CD14-positive monocyte (primary cell): ENCODE results near the gene CFAP74. TPM values are rescaled to one million over a fixed set of nuclear protein-coding genes. Genes with fewer than 3 reads are reported as not detected.

ENCODE experiments used
- DNase-seq, 3 donors: peaks; one replicate each; pipeline ENCODE4 v3.0.0-alpha.2; 2011 to 2022
- H2AFZ ChIP-seq: 2 replicates; pipeline ENCODE4 v1.6.0; 2012; ENCODE audit warnings: mild to moderate bottlenecking, low read depth, low read length, inconsistent platforms; ENCODE audit not compliant: insufficient read depth, poor library complexity, severe bottlenecking
- H3K27ac ChIP-seq, 2 donors: 1 replicate in 1 of 2; 2 replicates in 1 of 2; pipeline ENCODE4 v1.5.1; 2012 to 2013; ENCODE audit warnings: low read length in 2 of 2, control low read depth in 1 of 2, inconsistent platforms in 1 of 2, low read depth in 1 of 2, mild to moderate bottlenecking in 1 of 2
- H3K27me3 ChIP-seq, 2 donors: one replicate each; pipeline versions ENCODE4 v1.6.0 to v1.6.1; 2011 to 2013; ENCODE audit warnings: low read length in 2 of 2; ENCODE audit not compliant: control insufficient read depth in 2 of 2, insufficient read depth in 2 of 2
- H3K36me3 ChIP-seq, 2 donors: replicated peaks in 1 of 2; 1 replicate in 1 of 2; 2 replicates in 1 of 2; pipeline versions ENCODE4 v1.5.1 to v1.6.1; 2012 to 2013; ENCODE audit warnings: low read length in 2 of 2, control low read depth in 1 of 2, inconsistent platforms in 1 of 2, mild to moderate bottlenecking in 1 of 2; ENCODE audit not compliant: insufficient read depth in 2 of 2, control insufficient read depth in 1 of 2
- H3K4me1 ChIP-seq, 2 donors: 1 replicate in 1 of 2; 2 replicates in 1 of 2; pipeline versions ENCODE4 v1.5.1 to v1.6.1; 2012 to 2013; ENCODE audit warnings: low read length in 2 of 2, control low read depth in 1 of 2, inconsistent platforms in 1 of 2, mild to moderate bottlenecking in 1 of 2, moderate library complexity in 1 of 2; ENCODE audit not compliant: insufficient read depth in 2 of 2, control insufficient read depth in 1 of 2
- H3K4me2 ChIP-seq: replicated peaks from 2 replicates; pipeline ENCODE3; 2012; ENCODE audit warnings: low read length, moderate library complexity, mild to moderate bottlenecking; ENCODE audit not compliant: poor library complexity, severe bottlenecking; ENCODE audit errors: extremely low read depth
- H3K4me3 ChIP-seq, 3 experiments: fragments of 200-600 bp in 1 of 3; sonication (generic) in 1 of 3; replicated peaks in 1 of 3; 1 replicate in 2 of 3; 2 replicates in 1 of 3; pipeline ENCODE4 v1.5.1; 2011 to 2013; ENCODE audit warnings: low read length in 3 of 3, mild to moderate bottlenecking in 3 of 3, control low read depth in 2 of 3, low read depth in 2 of 3, inconsistent platforms in 1 of 3, moderate library complexity in 1 of 3
- H3K79me2 ChIP-seq: 2 replicates; pipeline ENCODE4 v1.6.0; 2012; ENCODE audit warnings: mild to moderate bottlenecking, control low read depth, inconsistent platforms, low read length, moderate library complexity; ENCODE audit not compliant: insufficient read depth
- H3K9ac ChIP-seq: 2 replicates; pipeline ENCODE4 v1.6.0; 2017; ENCODE audit warnings: low read length, mild to moderate bottlenecking; ENCODE audit not compliant: insufficient read depth, poor library complexity, severe bottlenecking
- H3K9me3 ChIP-seq, 2 donors: replicated peaks in 1 of 2; 1 replicate in 1 of 2; 2 replicates in 1 of 2; pipeline versions ENCODE4 v1.5.1 to v1.6.1; 2012 to 2013; ENCODE audit warnings: low read length in 2 of 2, control low read depth in 1 of 2; ENCODE audit not compliant: control insufficient read depth in 1 of 2, insufficient read depth in 1 of 2
- H4K20me1 ChIP-seq: 2 replicates; pipeline ENCODE4 v1.6.0; 2012; ENCODE audit warnings: mild to moderate bottlenecking, low read length, control low read depth, moderate library complexity; ENCODE audit not compliant: insufficient read depth
- H3K27ac Mint-ChIP-seq, 7 donors: one replicate each; pipeline ENCODE4 v1.8.0; 2020; ENCODE audit warnings: mild to moderate bottlenecking in 7 of 7, mixed read lengths in 7 of 7, moderate library complexity in 6 of 7, inconsistent platforms in 2 of 7
- H3K27me3 Mint-ChIP-seq, 3 donors: one replicate each; pipeline ENCODE4 v1.8.0; 2021 to 2022; ENCODE audit warnings: low read depth in 3 of 3, mild to moderate bottlenecking in 3 of 3, mixed read lengths in 3 of 3, moderate library complexity in 3 of 3, inconsistent platforms in 1 of 3
- H3K36me3 Mint-ChIP-seq, 2 donors: one replicate each; pipeline ENCODE4 v1.8.0; 2020; ENCODE audit warnings: mixed read lengths in 2 of 2, inconsistent platforms in 1 of 2, mild to moderate bottlenecking in 1 of 2
- H3K4me1 Mint-ChIP-seq: one replicate; pipeline ENCODE4 v1.8.0; 2020; ENCODE audit warnings: mild to moderate bottlenecking, mixed read lengths
- H3K4me3 Mint-ChIP-seq, 2 donors: one replicate each; pipeline ENCODE4 v1.8.0; 2020; ENCODE audit warnings: mild to moderate bottlenecking in 2 of 2, mixed read lengths in 2 of 2, moderate library complexity in 1 of 2
- H3K9me3 Mint-ChIP-seq, 7 donors: one replicate each; pipeline ENCODE4 v1.8.0; 2020 to 2022; ENCODE audit warnings: mixed read lengths in 7 of 7, mild to moderate bottlenecking in 6 of 7, moderate library complexity in 6 of 7, inconsistent platforms in 2 of 7
- CTCF ChIP-seq: fragments of 200-600 bp; IDR thresholded peaks from one replicate; pipeline ENCODE4 v1.8.0; 2022; ENCODE audit warnings: antibody characterized with exemption, mild to moderate bottlenecking
- WGBS: methylation state at CpG from one replicate; pipeline ENCODE4 v1.1.5; 2013; ENCODE audit warnings: missing lambda C conversion rate; ENCODE audit not compliant: insufficient coverage; 5-methylcytosine and 5-hydroxymethylcytosine counted together
- intact Hi-C, 2 donors: fragments of 100-400 bp; cut with micrococcal nuclease; formaldehyde crosslinking; loops; one replicate each; pipeline versions ENCODE4 v1.15.0 to v1.15.1; 2023
- polyA plus RNA-seq, 3 donors: library from polyadenylated mRNA; depleted of rRNA in 1 of 3; unstranded in 2 of 3; stranded (reverse) in 1 of 3; fragments of 300-500 nt in 2 of 3; fragments of >200 nt in 1 of 3; fragmentation: Illumina TruSeq in 2 of 3; gene quantifications; 1 replicate in 2 of 3; 2 replicates in 1 of 3; pipeline ENCODE4 v1.2.3, GENCODE V29; 2012 to 2021

The CFAP74 gene
- polyA plus RNA-seq, 3 donors = not detected

DNA sequence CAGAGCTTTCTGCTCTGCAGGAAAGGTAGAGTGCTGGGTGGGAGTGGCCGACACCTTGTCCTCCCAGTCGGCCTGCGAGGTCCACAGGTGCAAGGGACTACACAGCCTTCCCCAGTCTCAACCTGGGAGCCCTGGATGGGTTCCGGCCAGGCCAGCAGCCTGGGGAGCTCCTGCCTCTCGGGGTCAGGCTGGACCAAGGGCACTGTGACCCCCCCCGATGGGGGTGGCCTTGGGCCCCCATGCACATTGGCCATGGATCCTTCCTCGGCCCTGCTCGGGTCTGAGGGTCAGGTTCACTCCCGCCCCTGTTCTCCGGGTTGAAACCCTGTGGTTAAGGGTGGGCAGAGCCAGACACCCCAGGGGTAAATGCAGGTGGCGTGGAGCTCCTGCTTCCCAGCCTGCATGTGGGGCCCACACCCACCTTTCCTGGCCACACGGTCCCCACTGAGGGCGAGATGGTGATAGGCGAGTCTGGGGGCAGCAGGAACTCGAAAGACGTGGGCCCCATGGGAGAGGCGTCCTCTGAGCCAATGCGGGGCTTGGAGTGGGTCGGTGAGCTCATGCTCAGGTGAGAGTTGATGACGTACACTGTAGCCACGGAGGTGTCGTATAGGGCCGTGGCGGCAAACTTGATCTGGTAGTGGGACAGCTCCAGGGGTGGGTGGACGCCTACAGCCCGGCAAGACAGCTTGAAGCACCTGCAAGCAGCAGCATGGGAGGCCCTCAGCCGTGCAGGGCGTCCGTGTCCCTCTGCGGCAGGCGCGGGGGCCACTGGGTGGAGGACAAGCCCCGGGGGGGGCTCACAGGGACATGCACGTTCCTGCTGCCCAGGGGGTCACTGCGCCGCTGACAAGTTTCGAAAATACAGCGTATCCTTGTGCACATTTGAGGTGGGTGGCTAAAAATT lies 73.7 kb downstream of the CFAP74 start:
- no peak overlapping the region for H3K4me2 ChIP-seq
- no peak for DNase-seq
- Mint-ChIP-seq H3K9me3 (peaks cover 2 to 13% (median 4%) of the 10 kb centered on the region in 7 donors), H3K27ac (no peak overlapping the region), H3K4me1 (no peaks in the 10 kb centered on the region), H3K36me3 (no peaks in the 10 kb centered on the region), H3K4me3 (no peak overlapping the region), H3K27me3 (peaks cover 3 to 8% (median 5%) of the 10 kb centered on the region in 3 donors)
- no peak for TF ChIP-seq CTCF
- H3K4me1 ChIP-seq = no peaks in the 10 kb centered on the region
- intact Hi-C loops = no loop called here
- no peak overlapping the region for H3K9ac ChIP-seq
- no peak overlapping the region for H2AFZ ChIP-seq
- H3K9me3 ChIP-seq = no peaks in the 10 kb centered on the region
- H3K4me3 ChIP-seq = no peak overlapping the region
- WGBS = 95% methylated on average over 33 of the region's 38 CpGs
- H3K36me3 ChIP-seq = no peaks in the 10 kb centered on the region
- no peaks in the 10 kb centered on the region for H3K27me3 ChIP-seq
- H4K20me1 ChIP-seq = no peaks in the 10 kb centered on the region
- no peaks in the 10 kb centered on the region for H3K79me2 ChIP-seq
- H3K27ac ChIP-seq = no peak overlapping the region

DNA sequence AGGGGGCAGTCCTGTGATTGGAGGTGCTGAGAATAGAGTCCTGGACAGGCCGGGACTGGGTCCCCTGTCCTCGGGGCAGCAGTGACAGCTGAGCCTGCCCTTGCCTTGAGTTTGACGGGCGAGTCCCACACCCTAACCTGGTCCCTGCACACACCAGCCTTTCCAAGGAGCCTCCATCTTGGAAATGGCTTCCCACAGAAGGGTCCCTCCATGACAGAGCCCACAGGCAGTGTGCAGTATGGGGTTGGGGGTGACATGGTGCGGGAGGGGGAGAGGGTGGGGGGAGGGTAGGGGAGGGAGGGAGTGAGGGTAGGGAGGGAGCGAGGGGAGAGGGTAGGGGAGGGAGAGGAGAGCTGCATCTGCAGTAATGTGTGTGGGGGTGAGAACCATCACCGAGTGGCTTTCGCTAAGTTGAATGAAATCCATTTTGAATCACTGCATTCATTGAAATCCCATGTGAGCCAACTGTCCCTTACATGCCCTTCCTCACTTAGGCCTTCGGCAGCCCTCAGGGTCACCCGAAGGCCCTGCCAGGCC lies 74.4 kb downstream of the CFAP74 start:
- no peaks in the 10 kb centered on the region for H3K4me1 ChIP-seq
- no peaks in the 10 kb centered on the region for H4K20me1 ChIP-seq
- H3K4me2 ChIP-seq = no peak overlapping the region
- no peaks in the 10 kb centered on the region for H3K36me3 ChIP-seq
- no peak overlapping the region for H3K27ac Mint-ChIP-seq
- no peaks in the 10 kb centered on the region for H3K4me1 Mint-ChIP-seq
- H3K36me3 Mint-ChIP-seq = no peaks in the 10 kb centered on the region
- WGBS = 100% methylated on average over 2 of the region's 10 CpGs
- no peak overlapping the region for H3K27ac ChIP-seq
- H3K9ac ChIP-seq = no peak overlapping the region
- intact Hi-C loops = no loop called here
- H3K9me3 Mint-ChIP-seq = peaks cover 2 to 9% (median 4%) of the 10 kb centered on the region in 7 donors
- H2AFZ ChIP-seq = no peak overlapping the region
- peaks cover 3 to 11% (median 5%) of the 10 kb centered on the region in 3 donors for H3K27me3 Mint-ChIP-seq
- no peak overlapping the region for H3K4me3 Mint-ChIP-seq
- no peak for TF ChIP-seq CTCF
- H3K4me3 ChIP-seq = no peak overlapping the region
- no peaks in the 10 kb centered on the region for H3K27me3 ChIP-seq
- H3K9me3 ChIP-seq = no peaks in the 10 kb centered on the region
- DNase-seq = no peak
- H3K79me2 ChIP-seq = no peaks in the 10 kb centered on the region
